SW 1271 (cell line): ENCODE measurements around the gene VAPA.
"Not testable (repeated sequence)": the region's sequence is repeated elsewhere in the genome, so short reads cannot be mapped to it uniquely, and the experiment has no call there.

Experiments
- DNase-seq, 2 experiments: peaks; one replicate each; lab custom pipeline; 2025; lab: John Stamatoyannopoulos, UW

Gene VAPA

DNA sequence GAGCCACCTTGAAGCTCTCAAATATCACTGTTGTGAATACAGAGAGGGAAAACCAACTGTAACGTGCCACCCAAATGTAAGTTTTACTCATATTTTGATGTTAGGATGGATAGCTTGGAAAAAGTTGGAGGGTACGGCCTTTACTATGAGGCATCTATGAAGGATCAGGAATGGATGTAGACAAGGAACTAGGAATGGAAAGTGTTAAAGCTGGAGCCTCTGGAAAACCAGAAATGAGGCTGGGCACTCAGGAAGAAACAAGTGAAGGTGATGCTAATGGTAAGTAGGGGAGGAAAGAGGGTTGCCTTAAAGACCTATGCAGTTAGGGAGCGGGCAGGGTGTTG, 27.8 kb upstream of the VAPA start:
- no peak for DNase-seq

DNA sequence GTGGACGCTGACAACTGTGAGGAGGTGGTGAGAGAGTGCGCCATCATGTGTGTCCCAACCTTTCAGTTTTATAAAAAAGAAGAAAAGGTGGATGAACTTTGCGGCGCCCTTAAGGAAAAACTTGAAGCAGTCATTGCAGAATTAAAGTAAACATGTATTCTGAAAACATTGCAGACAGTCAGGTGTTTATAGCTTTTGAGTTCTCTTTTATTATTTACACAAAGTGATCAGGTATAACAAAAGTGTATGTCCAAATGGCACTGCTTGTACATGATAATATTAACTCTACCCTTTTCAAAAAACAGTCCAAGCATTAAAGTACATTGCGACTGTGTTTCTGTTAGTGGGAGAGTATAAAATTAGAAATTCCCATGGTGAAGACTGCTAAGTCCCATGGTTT, 25.8 kb upstream of the VAPA start:
- DNase-seq: no peak

DNA sequence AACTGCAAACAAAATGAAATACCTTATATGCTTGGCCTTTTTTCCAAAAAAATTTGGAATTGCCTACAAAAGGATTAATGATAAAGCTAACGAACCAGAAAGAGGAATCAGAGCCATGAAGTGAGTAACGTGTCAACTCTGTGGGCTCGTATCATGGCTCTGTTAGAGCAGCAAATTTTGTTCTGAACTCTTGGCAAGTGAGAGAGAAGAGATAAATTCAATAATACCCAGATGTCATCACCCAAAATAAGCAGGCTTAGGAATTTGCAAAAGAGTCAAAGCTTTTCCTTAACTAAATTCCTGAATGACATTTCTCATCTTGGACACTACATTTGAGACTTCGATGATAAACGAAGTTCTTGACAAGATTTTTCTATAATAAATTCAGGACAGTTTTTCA, 23.6 kb upstream of the VAPA start:
- DNase-seq: no peak

DNA sequence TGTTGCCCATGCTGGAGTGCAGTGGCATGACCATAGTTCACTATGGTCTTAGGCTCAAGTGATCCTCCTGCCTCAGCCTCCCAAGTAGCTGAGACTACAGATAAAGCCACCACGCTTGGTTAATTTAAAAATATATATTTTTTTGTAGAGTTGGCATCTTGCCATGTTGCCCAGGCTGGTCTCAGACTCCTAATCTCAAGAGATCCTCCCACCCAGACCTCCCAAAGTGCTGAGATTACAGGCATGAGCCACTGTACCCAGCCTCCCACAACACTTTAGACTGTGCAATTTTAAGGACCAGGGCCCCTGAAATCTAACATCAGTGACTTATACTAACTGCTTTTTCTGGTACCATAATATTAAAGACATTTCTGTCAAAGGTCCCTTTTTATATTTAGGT, 22.9 kb upstream of the VAPA start:
- no peak for DNase-seq

DNA sequence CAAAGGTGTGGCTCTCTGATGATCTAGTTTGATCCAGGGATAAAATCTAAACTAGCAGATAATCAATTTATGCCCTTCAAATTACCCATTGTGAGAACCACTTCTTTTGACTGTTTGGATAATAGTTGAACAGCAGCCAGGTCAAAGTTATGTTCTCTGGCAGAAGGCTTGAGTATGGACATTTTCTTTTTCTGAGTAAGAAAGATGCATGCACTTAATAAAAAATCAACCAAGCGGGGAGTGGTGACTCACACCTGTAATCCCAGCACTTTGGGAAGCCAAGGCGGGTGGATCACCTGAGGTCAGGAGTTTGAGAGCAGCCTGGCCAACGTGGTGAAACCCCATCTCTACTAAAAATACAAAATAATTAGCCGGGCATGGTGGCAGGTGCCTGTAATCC, 22.3 kb upstream of the VAPA start:
- not testable (repeated sequence) for DNase-seq

DNA sequence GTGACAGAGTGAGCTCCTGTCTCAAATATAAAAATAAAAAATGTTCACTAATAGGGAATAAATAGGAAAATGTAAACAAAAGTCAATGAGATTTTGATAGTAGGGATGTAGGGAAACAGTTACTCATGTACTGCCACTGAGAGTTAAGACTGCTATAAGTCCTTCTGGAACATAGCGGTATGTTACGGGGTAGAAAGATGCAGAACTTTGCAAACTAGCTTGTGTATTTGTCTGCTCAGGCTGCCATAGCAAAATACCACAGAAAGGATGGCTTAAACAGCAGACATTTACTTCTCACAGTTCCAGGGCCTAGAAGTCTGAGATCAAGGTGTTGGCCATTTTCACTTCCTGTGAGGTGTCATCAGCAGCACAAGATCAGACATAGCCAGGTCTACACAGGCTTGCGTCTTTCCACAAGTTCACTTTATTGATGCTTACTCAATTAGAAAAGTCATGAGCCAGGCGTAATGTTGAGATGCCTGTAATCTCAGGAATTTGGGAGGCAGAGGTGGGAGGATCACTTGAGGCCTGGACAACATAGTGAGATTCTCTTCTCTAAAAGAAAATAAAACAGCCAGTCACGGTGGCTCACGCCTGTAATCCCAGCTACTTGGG, 19.3 kb upstream of the VAPA start:
- DNase-seq: no peak

DNA sequence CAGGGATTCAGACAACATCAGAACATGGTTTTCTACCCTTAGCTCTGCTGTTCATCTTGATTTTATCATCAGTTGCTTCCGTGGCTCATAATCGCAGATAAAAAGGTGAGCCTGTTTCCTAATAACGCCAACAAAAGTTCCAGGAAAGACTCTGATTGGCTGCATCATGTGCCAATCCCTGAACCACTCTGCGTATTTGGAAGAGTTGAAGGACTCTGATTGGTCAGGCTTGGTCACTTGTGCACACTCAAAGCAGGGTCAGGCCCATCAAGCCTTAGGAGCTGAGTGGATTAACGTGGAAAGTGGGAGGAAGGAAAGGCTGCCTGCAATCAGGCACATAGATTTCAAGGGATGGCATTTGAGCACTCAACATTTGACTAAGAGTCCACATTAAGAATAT, 16.7 kb upstream of the VAPA start:
- no peak for DNase-seq

DNA sequence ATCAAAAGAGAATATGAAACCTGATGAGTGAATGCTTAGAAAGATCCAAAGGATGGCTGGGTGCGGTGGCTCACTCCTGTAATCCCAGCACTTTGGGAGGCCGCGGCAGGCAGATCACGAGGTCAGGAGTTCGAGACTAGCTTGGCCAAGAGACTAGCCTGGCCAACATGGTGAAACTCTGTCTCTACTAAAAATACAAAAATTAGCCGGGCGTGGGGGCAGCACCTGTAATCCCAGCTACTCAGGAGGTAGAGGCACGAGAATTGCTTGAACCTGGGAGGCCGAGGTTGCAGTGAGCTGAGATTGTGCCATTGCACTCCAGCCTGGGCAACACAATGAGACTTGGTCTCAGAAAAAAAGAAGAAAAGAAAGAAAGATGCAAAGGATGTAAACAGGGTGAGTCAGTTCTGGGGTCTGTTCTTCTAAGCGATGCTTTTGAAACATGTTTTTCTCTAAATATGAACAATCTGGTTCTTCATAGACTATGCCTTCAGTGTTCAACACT, 16.0 kb upstream of the VAPA start:
- DNase-seq: not testable (repeated sequence)

DNA sequence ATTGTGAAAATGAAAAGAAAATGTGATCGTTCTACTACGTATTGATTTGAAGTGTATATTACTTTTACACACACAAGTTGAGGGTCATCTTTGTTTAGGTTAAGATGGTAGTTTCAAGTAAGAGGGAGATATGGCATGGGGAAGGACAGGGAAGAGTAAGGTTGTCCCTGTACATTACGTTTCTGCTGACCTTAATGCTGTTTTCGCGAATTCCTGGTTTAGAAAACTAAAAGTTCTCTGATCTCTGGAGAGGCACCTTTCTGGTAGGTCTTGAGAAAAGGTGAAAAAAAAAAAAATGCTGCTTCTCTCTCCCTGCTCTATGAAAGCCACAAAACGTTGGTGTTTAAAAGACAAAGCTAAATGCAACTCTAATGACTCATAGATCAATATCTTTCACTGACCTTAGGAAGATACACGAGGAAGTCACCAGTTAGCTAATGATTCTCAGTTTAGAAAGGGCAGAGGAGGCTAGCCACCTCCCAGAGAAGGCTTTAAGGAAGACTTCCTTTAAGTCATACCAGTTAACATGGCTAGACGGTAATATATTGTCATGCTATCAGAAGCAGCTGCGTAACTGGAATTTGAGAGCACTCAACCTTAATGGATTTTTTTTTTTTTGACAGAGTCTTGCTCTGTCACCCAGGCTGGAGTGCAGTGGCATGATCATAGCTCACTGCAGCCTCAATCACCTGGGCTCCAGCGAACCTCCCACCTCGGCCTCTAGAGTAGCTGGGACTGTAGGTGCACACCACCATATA, 14.8 kb upstream of the VAPA start:
- DNase-seq: no peak

DNA sequence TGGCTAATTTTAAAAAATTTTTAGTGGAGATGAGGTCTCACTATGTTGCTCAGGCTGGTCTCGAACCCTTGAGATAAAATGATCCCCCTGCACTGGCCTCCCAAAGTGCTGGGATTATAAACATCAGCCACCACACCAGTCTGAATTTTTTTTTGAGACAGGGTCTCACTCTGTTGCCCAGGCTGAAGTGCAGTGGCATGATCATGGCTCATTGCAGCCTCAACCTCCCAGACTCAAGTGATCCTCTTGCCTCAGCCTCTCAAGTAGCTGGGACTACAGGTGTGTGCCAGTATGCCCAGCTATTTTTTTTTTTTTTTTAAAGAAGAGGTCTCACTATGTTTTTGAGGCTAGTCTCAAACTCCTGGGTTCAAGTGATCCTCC, 14.3 kb upstream of the VAPA start:
- DNase-seq: not testable (repeated sequence)

DNA sequence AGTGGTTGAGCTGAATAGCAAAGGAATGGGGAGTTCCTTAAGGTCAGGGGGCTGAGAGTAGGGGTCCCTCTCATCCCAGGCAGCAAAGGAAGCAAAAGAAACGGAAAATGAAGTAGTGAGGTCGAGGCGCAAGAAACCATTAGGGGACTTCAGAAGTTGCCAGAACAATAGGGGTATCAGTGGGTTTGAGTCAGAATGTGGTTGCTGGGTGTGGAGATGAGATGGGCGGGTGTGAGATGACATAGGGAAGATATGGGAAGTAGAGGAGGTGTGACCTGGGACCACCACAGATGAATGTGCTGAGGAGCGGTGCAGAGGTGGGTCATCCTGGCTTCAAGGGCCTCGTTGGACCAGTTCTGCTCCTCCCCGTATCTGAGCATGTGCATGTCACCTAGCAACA, 13.1 kb upstream of the VAPA start:
- no peak for DNase-seq

DNA sequence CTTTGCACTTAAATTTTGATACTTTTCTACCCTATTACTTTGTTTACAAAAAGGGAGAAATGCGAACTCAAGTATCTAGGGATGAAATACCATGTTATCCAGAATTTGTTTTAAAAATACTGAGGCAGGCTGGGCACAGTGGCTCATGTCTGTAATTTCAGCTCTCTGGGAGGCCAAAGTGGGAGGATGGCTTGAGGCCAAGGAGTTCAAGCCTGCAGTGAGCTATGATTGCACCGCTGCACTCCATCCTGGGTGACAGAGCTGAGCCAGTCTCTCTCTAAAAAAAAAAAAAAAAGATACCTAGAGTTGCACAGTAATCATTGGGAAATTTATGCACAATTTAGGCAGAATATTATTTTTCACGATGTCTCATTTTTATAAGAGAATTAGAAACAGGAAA, 12.4 kb upstream of the VAPA start:
- no peak for DNase-seq

DNA sequence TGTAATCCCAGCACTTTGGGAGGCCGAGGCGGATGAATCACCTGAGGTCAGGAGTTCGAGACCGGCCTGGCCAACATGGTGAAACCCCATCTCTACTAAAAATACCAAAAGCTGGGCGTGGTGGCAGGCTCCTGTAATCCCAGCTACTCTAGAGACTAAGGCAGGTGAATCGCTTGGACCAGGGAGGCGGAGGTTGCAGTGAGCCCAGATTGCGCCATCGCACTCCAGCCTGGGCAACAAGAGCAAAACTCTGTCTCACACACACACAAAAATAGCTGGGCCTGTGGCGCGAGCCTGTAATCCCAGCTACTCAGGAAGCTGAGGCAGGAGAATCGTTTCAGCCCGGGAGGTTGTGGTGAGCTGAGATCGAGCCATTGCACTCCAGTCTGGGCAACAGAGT, 11.6 kb upstream of the VAPA start:
- not testable (repeated sequence) for DNase-seq

DNA sequence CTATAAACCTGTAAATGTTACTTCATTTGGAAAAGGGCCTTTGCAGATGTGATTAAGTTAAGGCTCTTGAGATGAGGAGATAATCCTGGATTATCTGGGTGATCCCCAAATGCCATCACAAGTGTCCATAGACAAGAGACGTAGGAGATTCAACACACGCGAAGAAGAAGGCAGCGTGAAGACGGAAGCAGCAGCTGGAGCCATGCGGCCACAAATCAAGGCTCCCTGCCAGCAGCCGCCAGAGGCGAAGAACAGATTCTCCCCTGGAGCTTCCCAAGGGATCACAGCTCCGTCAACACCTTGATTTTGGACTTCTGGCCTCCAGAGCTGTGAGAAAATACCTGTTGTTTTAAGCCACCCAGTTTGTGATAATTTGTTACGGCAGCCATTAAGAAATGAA, 11.0 kb upstream of the VAPA start:
- DNase-seq: no peak

DNA sequence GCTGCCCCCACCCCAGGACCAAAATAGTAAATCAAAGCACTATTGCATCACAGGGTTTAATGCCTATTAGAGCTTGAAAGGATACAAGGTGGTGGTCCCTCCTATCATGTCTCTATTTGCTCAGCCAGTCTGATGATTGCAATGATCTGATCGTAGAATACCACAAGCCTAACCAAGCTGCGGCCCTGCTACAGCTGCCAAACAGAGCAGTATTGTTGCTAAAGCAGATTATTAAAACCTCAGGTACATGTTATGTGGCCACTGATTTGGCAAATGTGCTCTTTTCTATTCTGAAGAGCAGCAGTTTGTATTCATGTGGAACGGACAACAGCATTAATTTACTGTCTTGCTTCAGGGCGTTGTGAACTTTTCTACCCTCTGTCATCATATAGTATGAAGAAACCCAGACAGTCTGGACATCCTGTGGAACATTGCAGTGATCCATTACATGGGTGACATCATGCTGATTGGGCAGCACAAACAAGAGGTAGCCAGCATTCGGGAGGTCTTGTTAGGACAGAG, 8.4 kb upstream of the VAPA start:
- DNase-seq: no peak

DNA sequence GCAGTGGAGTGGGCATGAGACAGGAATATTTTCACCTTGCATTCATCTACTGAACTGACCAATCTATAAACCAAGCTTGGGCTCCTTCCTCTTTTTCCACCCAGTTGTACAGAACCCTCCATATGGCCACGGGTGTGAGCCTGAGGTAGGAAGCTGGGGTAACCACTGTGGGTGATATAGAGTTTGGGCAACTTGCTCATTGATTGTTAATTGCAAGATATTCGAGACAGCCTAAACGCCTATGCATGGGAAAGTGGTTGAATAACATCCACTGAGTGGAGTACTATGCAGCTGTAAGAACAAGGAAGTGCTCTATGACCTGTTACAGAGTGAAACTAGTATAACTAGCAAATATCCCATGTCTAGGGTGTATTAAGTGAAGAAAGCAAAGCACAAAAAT, 7.3 kb upstream of the VAPA start:
- DNase-seq: no peak

DNA sequence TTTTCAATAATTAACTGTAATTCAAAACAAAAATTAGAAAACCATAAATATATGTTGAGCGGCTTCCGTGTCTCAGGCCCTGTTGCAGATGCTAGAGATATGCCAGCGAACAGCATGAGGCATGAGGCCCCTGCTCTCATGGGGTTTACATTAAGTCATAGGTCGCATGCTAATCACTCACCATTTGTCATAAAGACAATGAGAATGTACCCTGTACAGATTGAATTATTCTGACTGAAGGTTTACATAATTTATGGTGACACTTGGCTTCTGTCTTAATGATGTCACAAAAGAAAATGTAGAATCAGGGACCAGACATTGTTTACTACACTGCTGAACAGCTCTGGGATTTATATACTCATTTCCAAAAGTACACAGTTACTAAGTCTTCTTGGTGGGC, 5.9 kb upstream of the VAPA start:
- DNase-seq: no peak

DNA sequence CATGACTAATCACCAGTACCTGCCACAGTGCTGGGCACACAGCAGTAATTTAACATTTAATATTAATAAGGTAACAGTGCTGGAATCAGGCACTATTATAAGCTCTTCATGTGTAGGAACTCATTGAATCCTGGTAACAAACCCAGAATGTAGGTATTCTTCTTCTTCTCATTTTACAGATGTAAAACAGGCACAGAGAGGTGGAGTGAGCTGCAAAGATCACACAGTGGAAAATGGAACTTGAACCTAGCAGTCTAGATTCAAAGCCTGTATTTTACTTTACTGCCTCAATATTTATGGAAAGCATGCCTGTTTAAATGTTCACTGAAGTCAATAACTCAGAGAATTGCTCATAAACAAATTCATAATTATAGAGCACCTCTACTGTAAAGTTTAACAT, 3.7 kb upstream of the VAPA start:
- no peak for DNase-seq

DNA sequence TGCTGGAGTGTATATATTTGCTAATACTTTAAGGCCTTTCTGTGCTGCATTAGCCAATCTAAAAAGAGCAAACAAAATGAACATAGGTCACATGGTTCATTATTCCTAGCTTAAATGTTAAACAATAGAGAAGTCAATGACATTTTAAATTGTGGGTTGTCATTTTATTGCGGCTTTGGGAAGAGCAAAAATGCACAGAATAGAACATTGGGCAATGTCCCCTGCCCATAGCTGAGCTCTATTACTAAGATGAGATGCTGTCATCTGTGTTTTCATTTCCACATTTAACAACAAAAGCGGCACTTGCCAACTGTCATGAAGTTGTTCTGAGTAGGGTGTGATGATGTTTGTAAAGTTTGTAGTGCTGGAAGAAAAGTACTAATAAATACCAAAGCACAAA, 3.2 kb upstream of the VAPA start:
- no peak for DNase-seq

DNA sequence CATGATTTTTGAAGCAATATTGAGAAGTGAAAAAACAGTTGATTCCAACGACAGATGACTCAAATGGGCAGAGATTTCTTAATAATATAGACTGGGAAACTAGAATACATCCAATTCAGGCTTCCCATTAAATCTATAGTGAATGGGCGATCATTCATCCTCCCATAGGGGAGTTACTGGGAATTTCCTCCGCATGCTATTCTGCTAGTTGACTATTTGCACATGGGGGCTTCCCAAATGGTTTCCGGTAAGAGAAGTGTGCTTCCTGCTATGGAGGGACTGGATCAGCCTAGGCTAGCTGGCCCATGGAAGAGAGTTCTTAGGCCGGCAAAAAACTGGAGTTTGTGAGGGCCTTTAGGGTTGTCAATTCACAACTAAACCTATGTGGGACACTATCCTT, 2.6 kb upstream of the VAPA start:
- DNase-seq: no peak

DNA sequence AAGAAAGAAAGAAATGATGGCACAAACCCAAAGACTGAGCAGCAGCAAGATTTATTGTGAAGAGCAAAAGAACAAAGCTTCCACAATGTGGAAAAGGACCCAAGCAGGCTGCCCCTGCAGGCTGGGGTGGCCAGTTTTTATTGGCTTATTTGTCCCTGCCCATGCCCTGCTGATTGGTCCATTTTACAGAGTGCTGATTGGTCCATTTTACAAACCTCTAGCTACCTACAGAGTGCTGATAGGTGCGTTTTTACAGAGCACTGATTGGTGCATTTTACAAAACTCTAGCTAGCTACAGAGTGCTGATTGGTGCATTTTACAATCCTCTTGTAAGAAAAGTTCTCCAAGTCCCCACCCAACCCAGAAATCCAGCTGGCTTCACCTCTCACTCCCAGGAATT, 1.5 kb upstream of the VAPA start:
- not testable (repeated sequence) for DNase-seq

DNA sequence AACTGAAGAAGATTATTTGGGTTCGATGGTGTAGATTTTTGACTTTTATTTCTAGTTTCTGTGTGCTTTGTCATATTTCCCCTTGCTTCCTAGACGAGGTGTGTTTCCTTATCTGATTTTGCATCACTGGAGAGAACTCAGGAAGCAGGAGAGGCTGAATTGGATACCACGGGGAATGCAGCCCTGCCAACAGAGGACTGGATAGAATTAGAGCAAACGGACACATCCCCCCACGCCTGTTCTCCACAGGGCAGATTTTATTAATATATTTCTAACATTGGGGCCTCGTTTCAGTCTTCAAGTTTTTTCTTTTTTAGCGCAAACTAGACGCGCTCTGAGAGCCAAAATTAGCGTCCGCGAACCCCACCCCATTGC, 678 bp upstream of the VAPA start:
- DNase-seq: no peak

DNA sequence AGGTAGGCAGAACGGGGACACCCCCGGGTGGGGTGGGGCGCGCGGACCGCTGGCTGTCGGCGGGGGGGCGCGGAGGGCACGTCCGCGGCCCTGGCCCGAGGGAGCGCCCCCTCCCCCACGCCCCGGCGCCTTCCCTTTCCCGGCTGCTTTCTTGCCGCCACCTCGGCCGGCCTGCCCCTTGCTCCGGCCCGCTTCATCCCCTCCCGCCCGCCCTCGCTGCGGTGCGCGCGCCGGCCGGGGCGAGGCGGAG, 443 bp downstream of the VAPA start:
- no peak for DNase-seq

DNA sequence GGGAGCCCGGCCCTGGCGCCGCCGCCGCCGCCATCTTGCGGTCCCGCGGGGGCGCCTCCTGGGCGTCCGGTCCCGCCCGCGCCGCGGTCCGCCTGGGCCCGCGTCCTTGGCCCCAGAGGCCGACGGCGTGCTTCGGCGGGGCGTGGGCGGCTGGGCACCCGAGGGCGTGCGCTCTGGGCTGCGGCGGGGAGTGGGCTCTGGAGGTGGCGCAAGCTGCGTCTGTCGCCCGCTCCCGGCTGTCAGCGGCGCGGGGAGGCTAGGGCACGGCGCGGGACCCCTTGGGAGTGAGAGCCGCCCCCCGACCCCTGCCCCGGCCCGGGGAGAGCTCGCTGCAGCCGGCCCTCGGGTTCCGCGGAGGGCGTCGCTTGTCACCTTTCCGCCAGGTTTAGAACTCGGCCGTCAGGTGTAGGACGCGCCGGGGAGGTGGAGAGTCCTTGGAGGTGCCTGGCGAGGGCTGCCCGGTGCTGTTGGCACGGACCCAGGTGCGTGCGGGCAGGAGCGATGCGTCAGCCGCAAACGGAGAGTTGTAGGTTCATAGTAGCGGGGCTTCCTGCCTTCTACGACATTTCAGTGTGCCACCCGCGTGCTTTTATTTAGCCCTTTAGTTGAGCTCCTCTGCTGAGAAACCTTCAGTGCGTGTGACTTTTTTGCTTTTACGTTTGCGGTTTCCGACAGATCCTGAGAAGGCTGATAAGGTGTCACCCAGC, 921 bp downstream of the VAPA start:
- peak; percentile 4 to 49 for DNase-seq
